GM23248 (cell line): ENCODE measurements around the gene CLK2. TPM values are rescaled to one million over a fixed set of nuclear protein-coding genes. Genes with fewer than 3 reads are reported as not detected.

Experiments
- DNase-seq: peaks from one replicate; pipeline ENCODE4 v3.0.0-alpha.2; 2015
- H2AFZ ChIP-seq: fragments of 200-600 bp; sonication (generic); 2 replicates; pipeline ENCODE4 v1.6.1; 2016; ENCODE audit warnings: antibody characterized with exemption
- H3F3A ChIP-seq: fragments of 200-600 bp; sonication (generic); 2 replicates; pipeline ENCODE4 v1.6.1; 2016; ENCODE audit warnings: mild to moderate bottlenecking, antibody characterized with exemption, mixed run types; ENCODE audit not compliant: insufficient read depth
- H3K27ac ChIP-seq: fragments of 200-600 bp; sonication (generic); 2 replicates; pipeline ENCODE4 v1.5.1; 2016; ENCODE audit warnings: mild to moderate bottlenecking
- H3K27me3 ChIP-seq: fragments of 200-600 bp; sonication (generic); replicated peaks from 2 replicates; pipeline ENCODE4 v1.6.1; 2016; ENCODE audit warnings: mild to moderate bottlenecking; ENCODE audit not compliant: insufficient read depth
- H3K36me3 ChIP-seq: fragments of 200-600 bp; sonication (generic); 2 replicates; pipeline ENCODE4 v1.6.1; 2016; ENCODE audit warnings: low read depth, mild to moderate bottlenecking
- H3K4me1 ChIP-seq: fragments of 200-600 bp; sonication (generic); 2 replicates; pipeline ENCODE4 v1.6.1; 2016; ENCODE audit warnings: mild to moderate bottlenecking; ENCODE audit not compliant: insufficient read depth
- H3K4me2 ChIP-seq: fragments of 200-600 bp; sonication (generic); one replicate; pipeline ENCODE4 v1.6.1; 2016; ENCODE audit warnings: mild to moderate bottlenecking; ENCODE audit not compliant: unreplicated experiment
- H3K4me3 ChIP-seq: fragments of 200-600 bp; sonication (generic); 2 replicates; pipeline ENCODE4 v1.5.1; 2016; ENCODE audit warnings: mild to moderate bottlenecking
- H3K79me2 ChIP-seq: fragments of 200-600 bp; sonication (generic); 2 replicates; pipeline ENCODE4 v1.6.1; 2016; ENCODE audit warnings: mild to moderate bottlenecking; ENCODE audit not compliant: insufficient read depth
- H3K9ac ChIP-seq: fragments of 200-600 bp; sonication (generic); 2 replicates; pipeline ENCODE4 v1.6.1; 2016; ENCODE audit warnings: mild to moderate bottlenecking
- H3K9me2 ChIP-seq: fragments of 200-600 bp; sonication (generic); 2 replicates; pipeline ENCODE4 v1.6.1; 2016; ENCODE audit warnings: mixed run types, mild to moderate bottlenecking, moderate library complexity; ENCODE audit not compliant: insufficient read depth
- H3K9me3 ChIP-seq: fragments of 200-600 bp; sonication (generic); one replicate; pipeline ENCODE4 v1.6.1; 2017; ENCODE audit warnings: low read depth
- H4K20me1 ChIP-seq: fragments of 200-600 bp; sonication (generic); 2 replicates; pipeline ENCODE4 v1.6.0; 2016; ENCODE audit not compliant: insufficient read depth
- EZH2 ChIP-seq: fragments of 200-600 bp; sonication (generic); IDR thresholded peaks from 2 replicates; pipeline ENCODE4 v1.6.1; 2018; ENCODE audit warnings: antibody characterized with exemption, mild to moderate bottlenecking; ENCODE audit not compliant: insufficient read depth, poor library complexity, severe bottlenecking
- EZH2phosphoT487 ChIP-seq: fragments of 200-600 bp; sonication (generic); IDR thresholded peaks from 2 replicates; pipeline ENCODE4 v1.6.1; 2018; ENCODE audit warnings: antibody characterized with exemption, moderate library complexity, mild to moderate bottlenecking, low read depth; ENCODE audit not compliant: insufficient read depth
- WGBS, 2 experiments: methylation state at CpG; one replicate each; pipeline ENCODE4 v1.1.6; 2015 to 2017; ENCODE audit warnings: low lambda C conversion rate in 2 of 2, low coverage in 1 of 2; ENCODE audit errors: missing lambda C conversion rate in 2 of 2; 5-methylcytosine and 5-hydroxymethylcytosine counted together
- in situ Hi-C: fragments of 300-500 bp; cut with MboI; formaldehyde crosslinking; loops from 2 replicates; pipeline ENCODE4 v1.15.0; 2020
- polyA plus RNA-seq: library from polyadenylated mRNA; unstranded; fragments of >200 nt; fragmentation: Nextera tagmentation; extraction: Ambion mirVana; gene quantifications from 2 replicates; pipeline ENCODE4 v1.2.1, GENCODE V29; 2016
- total RNA-seq: library from RNA; depleted of rRNA; stranded (reverse); fragments of >200 nt; shearing (Covaris generic); gene quantifications from 2 replicates; pipeline ENCODE4 v1.2.3, GENCODE V29; 2014

CLK2 gene
- total and polyA plus RNA-seq, 2 experiments from 2014 or later = 10.4 to 16.8 TPM

DNA sequence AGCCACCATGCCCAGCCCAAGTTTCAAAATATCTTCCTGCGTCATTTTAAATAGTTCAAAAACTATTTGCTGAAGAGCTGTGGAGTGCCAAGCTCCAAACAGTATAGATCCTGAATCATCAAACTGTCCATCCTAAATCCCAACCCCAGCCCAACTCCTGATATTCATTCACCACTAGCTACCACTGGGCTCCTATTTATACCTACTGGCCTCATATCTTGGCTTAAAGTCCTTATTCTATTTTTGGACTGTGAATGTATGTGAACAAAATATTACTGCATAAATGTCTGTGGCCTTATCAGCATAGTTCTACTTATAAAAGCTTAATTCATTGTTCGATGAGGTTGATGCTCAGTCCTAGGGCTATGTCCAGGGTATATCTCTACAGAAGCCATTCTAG is 5.9 kb downstream of the CLK2 start:
- H3K4me2 ChIP-seq = no peak overlapping the region
- H3K4me3 ChIP-seq = no peak overlapping the region
- in situ Hi-C loops = no loop called here
- no peaks in the 10 kb centered on the region for H3K9me2 ChIP-seq
- no peak for DNase-seq
- peaks cover 71% of the 10 kb centered on the region for H3F3A ChIP-seq
- peaks cover 68% of the 10 kb centered on the region for H3K36me3 ChIP-seq
- no peak overlapping the region for H3K27ac ChIP-seq
- peaks cover 8% of the 10 kb centered on the region for H3K4me1 ChIP-seq
- no peaks in the 10 kb centered on the region for H3K9me3 ChIP-seq
- H3K9ac ChIP-seq = peak overlapping the region; percentile 24; the same call in 1 of the 2 replicates
- peaks cover 53% of the 10 kb centered on the region for H3K79me2 ChIP-seq
- WGBS, 2 experiments = 95 to 100% methylated on average over 2 of the region's 2 CpGs
- H2AFZ ChIP-seq = no peak overlapping the region
- peaks cover 5% of the 10 kb centered on the region for H4K20me1 ChIP-seq
- H3K27me3 ChIP-seq = no peaks in the 10 kb centered on the region
- no peak for TF ChIP-seq EZH2phosphoT487
- no peak for TF ChIP-seq EZH2

DNA sequence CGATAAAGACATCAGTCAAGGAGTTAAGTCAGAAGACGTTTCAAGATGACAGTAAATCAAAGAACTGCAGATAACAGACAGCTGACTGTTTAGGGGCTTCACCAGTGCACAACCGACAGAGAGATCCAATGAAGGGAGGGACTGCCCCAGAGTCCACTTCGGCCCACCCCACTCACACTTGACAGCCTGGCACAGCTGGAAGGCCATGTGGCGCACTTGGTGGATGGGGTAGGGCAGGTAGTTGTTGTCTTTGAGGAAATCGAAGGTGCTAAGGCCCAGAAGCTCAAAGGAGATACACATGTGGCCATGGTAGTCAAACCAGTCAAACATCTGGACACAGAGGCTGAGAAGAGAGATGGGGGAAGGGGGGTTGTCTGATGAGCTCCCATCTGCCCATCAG is 6.8 kb downstream of the CLK2 start:
- in situ Hi-C loops = no loop called here
- no peak overlapping the region for H3K4me2 ChIP-seq
- H3K4me1 ChIP-seq = no peaks in the 10 kb centered on the region; the same call in 1 of the 2 replicates
- no peaks in the 10 kb centered on the region for H3K27me3 ChIP-seq
- H3K9me3 ChIP-seq = no peaks in the 10 kb centered on the region
- DNase-seq = no peak
- H3K9me2 ChIP-seq = no peaks in the 10 kb centered on the region
- no peak overlapping the region for H3K9ac ChIP-seq
- TF ChIP-seq EZH2phosphoT487 (no peak), EZH2 (no peak)
- H2AFZ ChIP-seq = no peak overlapping the region
- 85 to 87% methylated on average over 6 of the region's 6 CpGs for WGBS, 2 experiments
- H3K79me2 ChIP-seq = peaks cover 48% of the 10 kb centered on the region
- H3F3A ChIP-seq = peaks cover 69% of the 10 kb centered on the region
- peaks cover 68% of the 10 kb centered on the region for H3K36me3 ChIP-seq
- H4K20me1 ChIP-seq = peaks cover 2% of the 10 kb centered on the region; the same call in 1 of the 2 replicates
- no peak overlapping the region for H3K27ac ChIP-seq
- no peak overlapping the region for H3K4me3 ChIP-seq

DNA sequence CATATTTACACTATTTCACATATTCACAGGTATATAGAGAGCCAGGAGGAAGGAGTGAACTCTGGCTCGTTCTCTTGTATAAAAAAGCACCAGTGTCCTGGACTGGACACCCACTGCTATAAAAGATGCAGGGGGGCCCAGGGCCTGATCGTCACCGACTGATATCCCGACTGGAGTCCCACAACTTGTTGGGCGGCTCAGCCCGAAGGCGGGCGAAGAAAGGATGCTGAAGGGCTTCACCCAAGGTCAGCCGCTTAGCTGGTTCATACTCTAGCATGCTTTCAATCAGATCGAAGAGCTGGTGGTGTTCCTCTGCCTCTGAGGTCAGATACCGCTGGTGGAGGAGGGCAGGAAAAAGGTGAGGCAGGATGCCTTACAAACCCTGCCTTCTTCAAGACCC is 10.2 kb downstream of the CLK2 start:
- Histone ChIP-seq H3K27ac (peak overlapping the region; percentile 76), H2AFZ (no peak overlapping the region), H3K27me3 (no peaks in the 10 kb centered on the region), H3F3A (peaks cover 68% of the 10 kb centered on the region), H3K4me1 (peaks cover 8% of the 10 kb centered on the region), H3K4me3 (no peak overlapping the region), H3K9ac (peak overlapping the region; percentile 89), H4K20me1 (no peaks in the 10 kb centered on the region), H3K79me2 (peaks cover 38% of the 10 kb centered on the region), H3K9me3 (no peaks in the 10 kb centered on the region), H3K9me2 (no peaks in the 10 kb centered on the region), H3K36me3 (peaks cover 49% of the 10 kb centered on the region), H3K4me2 (no peak overlapping the region)
- DNase-seq = no peak
- TF ChIP-seq EZH2 (no peak), EZH2phosphoT487 (no peak)
- WGBS, 2 experiments = 94 to 98% methylated on average over 11 of the region's 11 CpGs
- in situ Hi-C loops = no loop called here

DNA sequence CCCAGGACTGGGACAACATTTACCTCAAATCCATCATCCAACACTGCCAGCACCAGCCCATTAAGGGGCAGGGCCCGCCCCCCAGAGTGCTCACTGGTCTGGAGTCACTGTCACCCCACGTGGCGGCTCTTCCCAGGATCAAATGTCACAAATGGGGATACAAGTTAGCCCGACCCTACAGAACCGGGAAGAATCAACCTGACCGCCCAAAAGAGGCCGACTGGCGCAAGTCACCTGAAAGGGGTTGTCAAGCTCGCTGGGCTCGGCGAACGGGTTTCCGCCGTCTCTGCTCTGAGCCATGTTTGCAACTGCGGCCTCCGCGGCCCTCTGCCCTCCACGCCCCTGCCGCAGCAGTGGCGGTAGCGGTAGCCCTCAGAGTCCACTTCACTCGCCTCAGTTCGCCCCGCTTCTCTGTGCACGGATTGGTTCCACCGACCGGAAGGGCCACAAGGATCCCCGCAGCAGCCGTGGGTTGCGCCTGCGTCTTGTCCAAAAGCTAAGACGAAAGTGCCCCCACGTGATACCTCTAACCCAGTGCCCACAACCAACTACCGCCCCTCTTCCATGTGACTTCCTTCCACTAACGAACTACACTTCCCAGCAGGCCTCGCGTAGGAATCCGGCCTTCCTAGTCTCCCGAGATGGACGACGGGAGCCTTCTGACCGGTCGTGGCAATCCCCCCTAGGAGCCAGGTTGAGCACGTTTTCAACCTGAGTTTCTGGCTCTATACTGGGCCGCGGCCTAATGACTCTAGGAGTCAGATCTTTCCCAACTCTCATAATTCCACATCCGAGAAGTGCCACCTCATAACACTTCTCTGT is 11.2 kb downstream of the CLK2 start, which contains the start of gene SCAMP3:
SCAMP3 (minus strand) TSS at position 509 of the 822 bp plus-strand sequence; CDS start at position 300, 209 bp downstream.
- Histone ChIP-seq H3K9me2 (no peaks in the 10 kb centered on the region), H3K4me3 (peak within 1 kb of the TSS; percentile 98), H3K9me3 (no peaks in the 10 kb centered on the region), H3K4me1 (peaks cover 8% of the 10 kb centered on the region), H3K36me3 (peaks cover 39% of the 10 kb centered on the region), H3K27me3 (no peaks in the 10 kb centered on the region), H4K20me1 (no peaks in the 10 kb centered on the region), H3K4me2 (peak within 1 kb of the TSS; percentile 95), H2AFZ (peak within 1 kb of the TSS; percentile 85), H3K27ac (peak within 1 kb of the TSS; percentile 76), H3K9ac (peak within 1 kb of the TSS; percentile 89), H3F3A (peaks cover 61% of the 10 kb centered on the region), H3K79me2 (peaks cover 28% of the 10 kb centered on the region)
- 1% methylated on average over 44 to 47 of the region's 47 CpGs for WGBS, 2 experiments
- TF ChIP-seq EZH2phosphoT487 (no peak), EZH2 (no peak)
- in situ Hi-C loops = no loop called here
- peak; percentile 99 for DNase-seq
